HepG2 (cell line): Measurements from ENCODE around the gene PDK2. TPM values are rescaled to one million over a fixed set of nuclear protein-coding genes. Genes with fewer than 3 reads are reported as not detected.

Experiments used
- E2F1 ChIP-seq: sonication (generic); formaldehyde crosslinking; IDR thresholded peaks from 2 replicates; pipeline ENCODE4 v1.5.0; 2020; ENCODE audit warnings: missing genetic modification reagents
- FOSL2 ChIP-seq: sonication (generic); formaldehyde crosslinking; IDR thresholded peaks from 2 replicates; pipeline ENCODE4 v1.4.0; 2020; ENCODE audit warnings: missing genetic modification reagents
- GTF2F1 ChIP-seq: fragments of 150-350 bp; IDR thresholded peaks from 2 replicates; pipeline ENCODE4 v1.6.1; 2014; ENCODE audit warnings: low read length
- HDAC6 ChIP-seq: fragments of 200-600 bp; sonication (generic); IDR thresholded peaks from 2 replicates; pipeline ENCODE4 v1.7.0; 2017; ENCODE audit warnings: mild to moderate bottlenecking, antibody characterized with exemption, low read length, low read depth
- MBNL3 ChIP-seq: fragments of 250-450 bp; sonication (Bioruptor Pico); conservative IDR thresholded peaks from 2 replicates; pipeline ENCODE4 v1.8.0; 2022; ENCODE audit warnings: mild to moderate bottlenecking, inconsistent platforms
- MED8 ChIP-seq: sonication (generic); formaldehyde crosslinking; IDR thresholded peaks from 2 replicates; pipeline ENCODE4 v1.8.1; 2023; ENCODE audit warnings: mild to moderate bottlenecking, missing genetic modification reagents; ENCODE audit not compliant: insufficient replicate concordance
- NFYC ChIP-seq: IDR thresholded peaks from 2 replicates; pipeline ENCODE4 v1.6.1; 2016; ENCODE audit warnings: missing genetic modification reagents, missing compliant biosample characterization
- NRL ChIP-seq: sonication (generic); formaldehyde crosslinking; IDR thresholded peaks from 2 replicates; pipeline ENCODE4 v1.5.0; 2020; ENCODE audit warnings: missing genetic modification reagents, mild to moderate bottlenecking, moderate library complexity, borderline replicate concordance
- RARA ChIP-seq: IDR thresholded peaks from 2 replicates; pipeline ENCODE4 v1.6.1; 2016; ENCODE audit warnings: missing genetic modification reagents, missing compliant biosample characterization
- TOE1 ChIP-seq: sonication (generic); formaldehyde crosslinking; IDR thresholded peaks from 2 replicates; pipeline ENCODE4 v1.4.0; 2020; ENCODE audit warnings: mild to moderate bottlenecking, missing genetic modification reagents
- ZNF431 ChIP-seq: sonication (generic); formaldehyde crosslinking; IDR thresholded peaks from 2 replicates; pipeline ENCODE4 v1.9.0; 2022; ENCODE audit warnings: missing genetic modification reagents, low read depth, mild to moderate bottlenecking, borderline replicate concordance
- ZNF572 ChIP-seq: sonication (generic); formaldehyde crosslinking; IDR thresholded peaks from 2 replicates; pipeline ENCODE4 v1.5.1; 2020; ENCODE audit warnings: mild to moderate bottlenecking, missing genetic modification reagents
- ZNF670 ChIP-seq: sonication (generic); formaldehyde crosslinking; IDR thresholded peaks from 2 replicates; pipeline ENCODE4 v1.8.0; 2022; ENCODE audit warnings: mild to moderate bottlenecking, missing genetic modification reagents, borderline replicate concordance
- ZNF777 ChIP-seq: sonication (generic); formaldehyde crosslinking; IDR thresholded peaks from 2 replicates; pipeline ENCODE4 v1.4.0; 2020; ENCODE audit warnings: missing genetic modification reagents
- polyA plus RNA-seq, 8 experiments: library from polyadenylated mRNA; depleted of rRNA in 3 of 8; stranded (reverse) in 7 of 8; unstranded in 1 of 8; fragments of >200 nt; fragmentation: Illumina TruSeq in 4 of 8; extraction: Trizol in 4 of 8; gene quantifications; 2 replicates each; pipeline versions ENCODE4 v1.2.1 to v1.2.3, GENCODE V29; 2011 to 2016; ENCODE audit warnings: low read depth in 4 of 8, missing spikeins in 1 of 8, mixed read lengths in 1 of 8; ENCODE audit not compliant: insufficient read depth in 1 of 8
- total RNA-seq, 5 experiments: library from RNA; depleted of rRNA; stranded (reverse); fragments of >200 nt; fragmentation: Illumina TruSeq; extraction: Trizol; gene quantifications; 2 replicates each; pipeline ENCODE4 v1.2.3, GENCODE V29; 2016; ENCODE audit warnings: low read depth in 1 of 5
- TF ChIP-seq, protein P1 (sequence below): sonication (generic); formaldehyde crosslinking; IDR thresholded peaks from 2 replicates; pipeline ENCODE4 v1.5.1; 2020; ENCODE audit warnings: mild to moderate bottlenecking, missing genetic modification reagents, moderate library complexity
- TF ChIP-seq, protein P2 (sequence below): sonication (generic); formaldehyde crosslinking; IDR thresholded peaks from 2 replicates; pipeline ENCODE4 v1.8.0; 2022; ENCODE audit warnings: missing genetic modification reagents, mild to moderate bottlenecking, moderate library complexity, borderline replicate concordance
- TF ChIP-seq, protein P3 (sequence below): sonication (generic); formaldehyde crosslinking; IDR thresholded peaks from 2 replicates; pipeline ENCODE4 v1.9.0; 2021; ENCODE audit warnings: missing genetic modification reagents, borderline replicate concordance
- TF ChIP-seq, protein P4 (sequence below): sonication (generic); formaldehyde crosslinking; IDR thresholded peaks from 2 replicates; pipeline ENCODE4 v1.5.0; 2020; ENCODE audit warnings: mild to moderate bottlenecking, missing genetic modification reagents

The PDK2 gene
- total and polyA plus RNA-seq, 2 of the 13 experiments (the other 11 are each of a cell fraction or from before 2014, with no cell fraction given): 18.5 to 59.7 TPM

- TF ChIP-seq ZNF777 (CRISPR knock-in tag): no peak
- TF ChIP-seq, protein P1, sequence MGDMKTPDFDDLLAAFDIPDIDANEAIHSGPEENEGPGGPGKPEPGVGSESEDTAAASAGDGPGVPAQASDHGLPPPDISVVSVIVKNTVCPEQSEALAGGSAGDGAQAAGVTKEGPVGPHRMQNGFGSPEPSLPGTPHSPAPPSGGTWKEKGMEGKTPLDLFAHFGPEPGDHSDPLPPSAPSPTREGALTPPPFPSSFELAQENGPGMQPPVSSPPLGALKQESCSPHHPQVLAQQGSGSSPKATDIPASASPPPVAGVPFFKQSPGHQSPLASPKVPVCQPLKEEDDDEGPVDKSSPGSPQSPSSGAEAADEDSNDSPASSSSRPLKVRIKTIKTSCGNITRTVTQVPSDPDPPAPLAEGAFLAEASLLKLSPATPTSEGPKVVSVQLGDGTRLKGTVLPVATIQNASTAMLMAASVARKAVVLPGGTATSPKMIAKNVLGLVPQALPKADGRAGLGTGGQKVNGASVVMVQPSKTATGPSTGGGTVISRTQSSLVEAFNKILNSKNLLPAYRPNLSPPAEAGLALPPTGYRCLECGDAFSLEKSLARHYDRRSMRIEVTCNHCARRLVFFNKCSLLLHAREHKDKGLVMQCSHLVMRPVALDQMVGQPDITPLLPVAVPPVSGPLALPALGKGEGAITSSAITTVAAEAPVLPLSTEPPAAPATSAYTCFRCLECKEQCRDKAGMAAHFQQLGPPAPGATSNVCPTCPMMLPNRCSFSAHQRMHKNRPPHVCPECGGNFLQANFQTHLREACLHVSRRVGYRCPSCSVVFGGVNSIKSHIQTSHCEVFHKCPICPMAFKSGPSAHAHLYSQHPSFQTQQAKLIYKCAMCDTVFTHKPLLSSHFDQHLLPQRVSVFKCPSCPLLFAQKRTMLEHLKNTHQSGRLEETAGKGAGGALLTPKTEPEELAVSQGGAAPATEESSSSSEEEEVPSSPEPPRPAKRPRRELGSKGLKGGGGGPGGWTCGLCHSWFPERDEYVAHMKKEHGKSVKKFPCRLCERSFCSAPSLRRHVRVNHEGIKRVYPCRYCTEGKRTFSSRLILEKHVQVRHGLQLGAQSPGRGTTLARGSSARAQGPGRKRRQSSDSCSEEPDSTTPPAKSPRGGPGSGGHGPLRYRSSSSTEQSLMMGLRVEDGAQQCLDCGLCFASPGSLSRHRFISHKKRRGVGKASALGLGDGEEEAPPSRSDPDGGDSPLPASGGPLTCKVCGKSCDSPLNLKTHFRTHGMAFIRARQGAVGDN (CRISPR knock-in tag): peak; percentile 69
- TF ChIP-seq ZNF670 (CRISPR knock-in tag): peak; percentile 66; the same call in 1 of the 2 replicates
- TF ChIP-seq GTF2F1: no peak
- no peak for TF ChIP-seq MED8 (CRISPR knock-in tag)
- no peak for TF ChIP-seq NRL
- TF ChIP-seq HDAC6: no peak
- no peak for TF ChIP-seq E2F1 (CRISPR knock-in tag)
- peak; percentile 22; the same call in 1 of the 2 replicates for TF ChIP-seq RARA (CRISPR knock-in tag)
- TF ChIP-seq FOSL2 (CRISPR knock-in tag): peak; percentile 91
- TF ChIP-seq, protein P2, sequence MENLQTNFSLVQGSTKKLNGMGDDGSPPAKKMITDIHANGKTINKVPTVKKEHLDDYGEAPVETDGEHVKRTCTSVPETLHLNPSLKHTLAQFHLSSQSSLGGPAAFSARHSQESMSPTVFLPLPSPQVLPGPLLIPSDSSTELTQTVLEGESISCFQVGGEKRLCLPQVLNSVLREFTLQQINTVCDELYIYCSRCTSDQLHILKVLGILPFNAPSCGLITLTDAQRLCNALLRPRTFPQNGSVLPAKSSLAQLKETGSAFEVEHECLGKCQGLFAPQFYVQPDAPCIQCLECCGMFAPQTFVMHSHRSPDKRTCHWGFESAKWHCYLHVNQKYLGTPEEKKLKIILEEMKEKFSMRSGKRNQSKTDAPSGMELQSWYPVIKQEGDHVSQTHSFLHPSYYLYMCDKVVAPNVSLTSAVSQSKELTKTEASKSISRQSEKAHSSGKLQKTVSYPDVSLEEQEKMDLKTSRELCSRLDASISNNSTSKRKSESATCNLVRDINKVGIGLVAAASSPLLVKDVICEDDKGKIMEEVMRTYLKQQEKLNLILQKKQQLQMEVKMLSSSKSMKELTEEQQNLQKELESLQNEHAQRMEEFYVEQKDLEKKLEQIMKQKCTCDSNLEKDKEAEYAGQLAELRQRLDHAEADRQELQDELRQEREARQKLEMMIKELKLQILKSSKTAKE (CRISPR knock-in tag): peak; percentile 30; the same call in 1 of the 2 replicates
- TF ChIP-seq TOE1 (CRISPR knock-in tag): no peak
- TF ChIP-seq ZNF572 (CRISPR knock-in tag): 0 out of 2 replicates have a peak, but pooled peaks have one; percentile 53
- TF ChIP-seq, protein P3, sequence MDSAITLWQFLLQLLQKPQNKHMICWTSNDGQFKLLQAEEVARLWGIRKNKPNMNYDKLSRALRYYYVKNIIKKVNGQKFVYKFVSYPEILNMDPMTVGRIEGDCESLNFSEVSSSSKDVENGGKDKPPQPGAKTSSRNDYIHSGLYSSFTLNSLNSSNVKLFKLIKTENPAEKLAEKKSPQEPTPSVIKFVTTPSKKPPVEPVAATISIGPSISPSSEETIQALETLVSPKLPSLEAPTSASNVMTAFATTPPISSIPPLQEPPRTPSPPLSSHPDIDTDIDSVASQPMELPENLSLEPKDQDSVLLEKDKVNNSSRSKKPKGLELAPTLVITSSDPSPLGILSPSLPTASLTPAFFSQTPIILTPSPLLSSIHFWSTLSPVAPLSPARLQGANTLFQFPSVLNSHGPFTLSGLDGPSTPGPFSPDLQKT (CRISPR knock-in tag): no peak
- TF ChIP-seq ZNF431 (CRISPR knock-in tag): no peak
- no peak for TF ChIP-seq NFYC (CRISPR knock-in tag)
- TF ChIP-seq MBNL3: no peak
- TF ChIP-seq, protein P4, sequence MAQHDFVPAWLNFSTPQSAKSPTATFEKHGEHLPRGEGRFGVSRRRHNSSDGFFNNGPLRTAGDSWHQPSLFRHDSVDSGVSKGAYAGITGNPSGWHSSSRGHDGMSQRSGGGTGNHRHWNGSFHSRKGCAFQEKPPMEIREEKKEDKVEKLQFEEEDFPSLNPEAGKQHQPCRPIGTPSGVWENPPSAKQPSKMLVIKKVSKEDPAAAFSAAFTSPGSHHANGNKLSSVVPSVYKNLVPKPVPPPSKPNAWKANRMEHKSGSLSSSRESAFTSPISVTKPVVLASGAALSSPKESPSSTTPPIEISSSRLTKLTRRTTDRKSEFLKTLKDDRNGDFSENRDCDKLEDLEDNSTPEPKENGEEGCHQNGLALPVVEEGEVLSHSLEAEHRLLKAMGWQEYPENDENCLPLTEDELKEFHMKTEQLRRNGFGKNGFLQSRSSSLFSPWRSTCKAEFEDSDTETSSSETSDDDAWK (CRISPR knock-in tag): no peak
Measured at GRCh38 chr17:50133028-50133768, 38.0 kb downstream of the PDK2 start (continued).
